HG03045 (cell line): ENCODE data around the gene RAB40AL.

Experiments
- ATAC-seq: cut with Tn5 transposase; IDR thresholded peaks from one replicate; pipeline ENCODE4 v1.9.1; 2021; ENCODE audit warnings: mild to moderate bottlenecking, moderate library complexity; ENCODE audit not compliant: unreplicated experiment

Gene RAB40AL

GRCh38 chrX:102979536-102979935 is 42.5 kb downstream of the RAB40AL start:
- no peak for ATAC-seq

GRCh38 chrX:102983205-102983604 is 46.1 kb downstream of the RAB40AL start:
- ATAC-seq, result no peak

- no peak for ATAC-seq
These were observed 48.1 kb downstream of the RAB40AL start for GRCh38 chrX:102985192-102985591.
